Activated T-helper 1 cell treated with Interleukin-2 at 50 U/mL for 16 hours (primary cell): Measurements from ENCODE around the gene ATXN7L1.

Source experiments
- DNase-seq: peaks from one replicate; pipeline ENCODE4 v3.0.0-alpha.2; 2020; ENCODE audit warnings: low read depth

Gene ATXN7L1

GRCh38 chr7:105778956-105779355 lies 97.4 kb downstream of the ATXN7L1 start:
- no peak for DNase-seq

- DNase-seq: no peak
These were observed 99.2 kb downstream of the ATXN7L1 start for GRCh38 chr7:105776986-105777910.

GRCh38 chr7:105776068-105776790 lies 100.2 kb downstream of the ATXN7L1 start:
- no peak for DNase-seq

GRCh38 chr7:105775580-105775979 lies 100.8 kb downstream of the ATXN7L1 start:
- DNase-seq: no peak

GRCh38 chr7:105773030-105773460 lies 103.4 kb downstream of the ATXN7L1 start:
- no peak for DNase-seq

GRCh38 chr7:105769901-105770628 lies 106.3 kb downstream of the ATXN7L1 start:
- no peak for DNase-seq

GRCh38 chr7:105768898-105769507 lies 107.4 kb downstream of the ATXN7L1 start:
- DNase-seq: no peak

- no peak for DNase-seq
These were observed 108.3 kb downstream of the ATXN7L1 start for GRCh38 chr7:105768117-105768516.

- no peak for DNase-seq
These were observed 109.9 kb downstream of the ATXN7L1 start for GRCh38 chr7:105766421-105767073.

GRCh38 chr7:105765846-105766245 lies 110.6 kb downstream of the ATXN7L1 start:
- DNase-seq: no peak

- no peak for DNase-seq
These were observed 111.9 kb downstream of the ATXN7L1 start for GRCh38 chr7:105764506-105764905.

- no peak for DNase-seq
These were observed 115.6 kb downstream of the ATXN7L1 start for GRCh38 chr7:105760551-105761447.

- DNase-seq: no peak
These were observed 116.5 kb downstream of the ATXN7L1 start for GRCh38 chr7:105759670-105760550.

- DNase-seq: no peak
These were observed 120.0 kb downstream of the ATXN7L1 start for GRCh38 chr7:105756367-105756766.

GRCh38 chr7:105752671-105753275 lies 123.6 kb downstream of the ATXN7L1 start:
- DNase-seq: no peak

GRCh38 chr7:105751054-105751453 lies 125.3 kb downstream of the ATXN7L1 start:
- no peak for DNase-seq

GRCh38 chr7:105748701-105749100 lies 127.7 kb downstream of the ATXN7L1 start:
- DNase-seq: no peak

- no peak for DNase-seq
These were observed 130.6 kb downstream of the ATXN7L1 start for GRCh38 chr7:105745681-105746330.
